ENCODE measurements around the gene KCNA10.

KCNA10 gene

DNA sequence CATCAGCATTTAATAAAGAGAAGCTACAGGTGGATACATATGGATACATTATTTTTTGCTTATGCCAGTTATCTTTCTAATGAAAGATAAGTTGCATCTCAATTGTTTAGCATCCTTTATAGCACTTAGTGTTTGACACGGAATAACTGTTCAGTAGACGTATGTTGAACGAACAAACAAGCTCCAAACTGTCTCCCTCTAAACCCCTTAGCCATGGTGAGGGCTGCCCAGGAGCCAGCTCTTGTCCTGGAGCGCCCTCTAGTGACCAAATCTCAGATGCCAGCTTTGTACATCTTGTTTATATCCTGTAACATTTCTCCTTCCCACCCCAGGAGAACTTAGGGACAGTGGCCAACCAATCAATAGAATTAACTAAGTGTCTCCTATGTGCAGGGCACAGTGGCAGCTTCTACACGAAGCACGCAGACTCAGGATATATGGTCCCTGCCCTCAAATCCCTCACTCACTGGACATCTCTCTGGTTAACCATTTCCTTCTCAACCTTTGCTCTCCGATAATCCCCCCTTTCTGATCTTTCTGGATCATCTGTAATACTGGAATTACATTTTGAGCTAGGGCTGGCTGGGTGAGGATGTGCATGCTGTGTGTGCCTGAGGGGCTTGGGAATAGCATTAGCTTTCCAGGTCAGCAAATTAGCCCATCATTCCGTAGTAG is 22.9 kb downstream of the KCNA10 start:
- DNase-seq = peak; percentile 84

DNA sequence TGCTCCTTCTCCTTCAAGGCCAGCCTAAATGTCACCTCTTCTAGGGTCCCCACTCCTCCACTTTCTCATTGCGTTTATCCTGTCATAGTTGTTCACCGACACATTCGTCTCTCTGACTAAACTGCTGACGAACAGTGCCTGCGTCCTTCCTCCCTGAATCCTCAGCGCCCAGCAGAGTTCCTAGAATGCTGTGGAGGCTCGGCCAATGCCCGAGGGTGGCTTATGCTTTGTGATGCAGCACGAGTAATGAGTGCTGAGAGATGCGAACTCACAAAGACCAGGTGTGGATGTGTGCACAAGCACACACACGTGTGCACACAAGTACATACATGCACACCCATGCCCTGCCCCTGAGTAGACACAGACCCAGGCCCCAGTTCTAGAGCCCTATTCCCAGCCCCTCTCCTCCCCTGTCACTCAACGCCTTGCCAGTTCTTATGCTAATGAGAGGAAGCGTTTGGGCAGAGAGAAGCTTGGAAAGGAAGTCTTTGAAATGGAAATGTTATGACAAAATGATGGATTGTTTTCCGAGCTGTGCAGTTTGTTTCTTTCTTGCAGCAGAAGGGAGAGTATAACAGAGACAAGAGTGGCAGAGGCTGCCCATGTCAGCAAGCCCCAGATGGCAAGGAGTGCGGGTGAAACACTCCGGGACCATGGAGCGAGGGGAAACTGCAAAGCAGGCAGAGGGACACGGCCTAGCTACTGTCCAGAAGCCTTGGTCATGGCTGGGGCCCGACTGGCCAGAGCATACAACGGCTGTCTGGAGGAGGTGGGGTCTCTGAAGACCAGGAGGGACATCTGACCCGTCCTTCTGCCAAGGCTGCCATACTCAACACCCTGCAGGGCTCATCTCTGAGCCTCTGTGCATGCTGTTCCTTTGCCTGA is 24.2 kb downstream of the KCNA10 start:
- no peak for DNase-seq

DNA sequence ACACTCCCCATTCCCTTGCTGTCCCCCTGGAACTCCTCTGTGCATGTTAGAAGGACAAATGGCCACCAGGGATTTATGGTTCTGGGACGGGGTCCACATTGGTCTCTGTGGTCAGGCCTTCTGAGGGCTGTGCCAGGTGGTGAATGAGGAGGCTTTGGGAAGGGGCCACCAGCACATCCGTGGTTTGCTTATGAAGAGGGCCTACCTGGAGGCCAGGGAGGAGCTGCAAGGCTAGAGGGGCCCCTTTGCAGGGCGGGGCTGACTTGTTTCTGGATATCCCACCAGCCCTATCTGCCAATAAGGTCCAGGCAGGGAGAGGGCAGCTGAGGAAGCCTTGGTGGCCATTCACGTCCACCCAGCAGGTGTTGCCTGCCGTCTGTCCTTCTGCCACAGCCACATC is 24.9 kb downstream of the KCNA10 start:
- no peak for DNase-seq

DNA sequence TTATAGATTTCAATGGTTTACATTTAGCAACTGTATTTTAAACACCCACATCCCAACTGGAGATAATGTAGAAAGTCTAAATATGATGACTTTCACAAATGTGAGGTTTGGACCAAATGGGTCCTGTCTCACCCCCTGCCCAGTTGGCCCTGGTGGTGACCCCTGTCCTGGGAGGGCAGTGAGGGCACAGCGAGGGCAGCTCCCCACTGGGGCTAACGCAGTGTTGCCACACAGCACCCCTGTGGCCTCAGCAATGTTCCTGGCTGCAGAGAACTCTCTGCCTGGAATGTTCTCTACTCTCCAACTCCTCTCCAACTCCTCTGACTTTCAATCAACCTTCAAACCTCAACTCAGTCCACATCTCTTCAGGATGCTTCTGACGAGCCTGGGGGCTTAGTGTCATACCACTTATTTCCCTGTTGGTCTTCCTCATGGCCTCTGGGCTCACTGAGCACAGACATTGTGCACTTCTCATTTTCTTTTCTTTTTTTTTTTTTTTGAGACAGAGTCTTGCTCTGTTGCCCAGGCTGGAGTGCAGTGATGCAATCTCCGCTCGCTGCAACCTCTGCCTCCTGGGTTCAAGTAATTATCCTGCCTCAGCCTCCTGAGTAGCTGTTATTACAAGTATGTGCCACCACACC is 25.8 kb downstream of the KCNA10 start:
- no peak for DNase-seq

- no peak for DNase-seq
These were observed 26.4 kb downstream of the KCNA10 start for GRCh38 chr1:110492573-110492972.

- DNase-seq = no peak
These were observed 28.1 kb downstream of the KCNA10 start for GRCh38 chr1:110490791-110491451.

GRCh38 chr1:110489973-110490542 is 28.9 kb downstream of the KCNA10 start:
- no peak for DNase-seq

GRCh38 chr1:110489406-110489805 is 29.6 kb downstream of the KCNA10 start:
- no peak for DNase-seq

GRCh38 chr1:110488867-110489266 is 30.1 kb downstream of the KCNA10 start:
- DNase-seq = no peak

DNA sequence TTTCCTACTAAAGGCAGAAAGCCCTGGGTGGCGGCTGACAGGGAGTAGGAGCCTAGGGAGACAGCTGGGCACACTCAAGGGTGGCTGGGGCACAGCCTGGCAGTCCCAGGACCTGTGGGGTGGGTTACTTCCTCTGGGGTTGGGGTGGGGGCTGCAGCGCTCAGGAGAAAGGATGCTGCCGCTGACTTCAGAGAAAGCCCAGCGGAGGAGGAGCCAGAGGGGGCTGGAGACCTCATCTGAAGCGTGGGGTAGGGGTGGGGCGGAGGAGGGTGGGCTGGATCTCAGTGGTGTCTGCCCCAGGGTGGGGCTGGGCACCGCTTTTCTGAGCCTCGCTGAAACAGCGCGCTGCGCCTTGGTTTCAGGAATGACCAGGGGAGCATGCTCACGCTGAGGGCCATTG is 30.8 kb downstream of the KCNA10 start:
- no peak for DNase-seq

DNA sequence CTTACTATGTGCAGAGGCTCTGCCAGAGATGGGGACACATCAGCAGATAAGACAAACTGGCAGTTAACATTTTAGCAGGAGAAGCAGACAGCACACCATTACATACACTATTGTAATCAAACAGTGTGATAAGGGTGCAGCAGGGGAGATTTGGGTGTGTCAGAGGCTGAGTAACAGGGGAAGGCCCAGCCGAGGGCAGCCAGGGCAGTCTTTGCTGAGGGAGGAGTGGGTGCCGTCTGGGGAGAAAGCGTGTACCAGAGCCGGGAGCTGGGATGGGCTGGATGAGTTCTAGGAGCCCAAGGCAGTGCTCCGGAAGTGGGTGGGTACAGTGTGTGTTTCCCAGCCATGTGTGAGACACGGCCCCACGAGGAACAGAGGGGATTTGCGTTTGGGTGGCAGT is 31.2 kb downstream of the KCNA10 start:
- no peak for DNase-seq

GRCh38 chr1:110485725-110486124 is 33.2 kb downstream of the KCNA10 start:
- DNase-seq = no peak

DNA sequence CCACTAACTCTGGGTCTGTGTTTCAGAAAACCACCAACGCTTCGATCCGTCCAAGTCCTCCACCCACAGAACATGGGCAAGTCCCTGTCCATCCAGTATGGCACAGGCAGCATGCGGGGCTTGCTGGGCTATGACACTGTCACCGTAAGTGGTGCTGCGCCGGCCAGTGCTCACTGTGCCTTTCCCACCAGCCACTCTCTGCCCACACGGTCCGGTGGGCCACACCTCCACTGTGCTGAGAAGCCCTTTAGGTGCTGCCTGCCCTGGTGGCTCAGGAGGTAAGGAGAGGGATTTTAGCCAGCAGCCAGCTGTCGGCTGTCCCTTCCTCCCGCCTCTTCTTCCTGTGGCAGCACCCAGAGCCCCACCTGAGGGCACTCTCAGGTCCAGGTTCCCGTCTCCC is 34.2 kb downstream of the KCNA10 start:
- no peak for DNase-seq

GRCh38 chr1:110483308-110483685 is 35.7 kb downstream of the KCNA10 start:
- DNase-seq = no peak

GRCh38 chr1:110482662-110483307 is 36.2 kb downstream of the KCNA10 start:
- DNase-seq = no peak

- no peak for DNase-seq
These were observed 36.9 kb downstream of the KCNA10 start for GRCh38 chr1:110481968-110482623.

GRCh38 chr1:110480356-110481096 is 38.4 kb downstream of the KCNA10 start:
- DNase-seq = no peak

DNA sequence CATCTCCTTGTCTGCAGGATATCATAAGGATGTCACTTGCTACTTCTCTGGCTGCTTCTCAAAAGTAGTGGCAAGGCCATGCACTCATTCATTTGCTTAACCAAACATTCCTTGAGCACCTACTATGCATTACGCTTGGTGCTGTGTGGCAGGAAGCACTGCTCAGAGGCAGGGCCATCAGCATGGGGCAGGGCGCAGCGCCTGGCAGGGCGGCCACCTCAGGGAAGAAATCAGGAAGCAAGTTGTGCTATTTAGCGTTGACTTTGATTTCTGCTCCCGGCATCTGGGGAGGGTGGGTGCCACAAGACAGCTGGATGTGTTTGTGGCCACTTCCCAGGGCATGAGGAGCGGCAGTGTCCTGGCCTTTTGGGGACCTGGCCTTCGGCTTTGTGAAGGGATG is 40.1 kb downstream of the KCNA10 start:
- no peak for DNase-seq

DNA sequence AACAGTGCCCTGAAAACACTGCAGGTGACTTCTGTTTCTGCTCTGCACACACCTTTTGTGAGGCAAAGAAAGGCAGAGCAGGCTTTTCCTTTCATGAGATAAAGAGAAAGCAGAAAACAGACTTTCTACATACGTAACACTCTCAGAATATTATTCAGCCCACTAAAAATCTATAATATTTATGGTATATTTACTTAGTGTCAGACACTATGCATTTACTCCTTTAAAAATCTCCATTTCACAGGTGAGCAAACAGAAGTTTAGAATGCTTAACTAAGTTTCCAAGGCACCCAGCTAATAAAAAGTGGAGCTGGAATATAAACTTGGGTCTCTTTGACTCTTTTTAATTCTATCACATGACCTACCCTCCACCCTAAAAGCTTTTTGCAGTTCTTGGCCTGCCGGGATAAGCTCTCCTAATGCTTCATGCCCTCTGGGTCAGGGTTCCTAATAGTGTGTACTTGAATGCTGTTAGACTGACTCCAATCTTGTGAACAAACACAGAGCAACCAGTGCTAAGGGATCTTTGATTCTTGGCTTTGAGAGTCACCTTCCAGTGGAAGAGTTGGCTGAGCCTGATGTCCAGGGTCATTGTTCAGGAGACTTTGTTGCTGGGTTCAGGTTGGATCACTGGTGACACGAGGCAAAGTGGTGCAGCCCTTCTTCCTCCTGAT is 40.9 kb downstream of the KCNA10 start:
- no peak for DNase-seq

- no peak for DNase-seq
These were observed 41.5 kb downstream of the KCNA10 start for GRCh38 chr1:110477445-110477957.
